Neural cell (in vitro differentiated cells): ENCODE results near the gene DERL3. TPM values are rescaled to one million over a fixed set of nuclear protein-coding genes. Genes with fewer than 3 reads are reported as not detected.

Experiments
- H2AFZ ChIP-seq: fragments of 200-600, 300-800 bp; sonication (generic), shearing (Covaris generic); 2 replicates; pipeline ENCODE4 v1.6.0; 2014; ENCODE audit warnings: low read depth, mild to moderate bottlenecking, antibody characterized with exemption, low read length, moderate library complexity
- H3F3A ChIP-seq: fragments of 200-600 bp; shearing (Covaris generic); 2 replicates; pipeline ENCODE4 v1.6.1; 2016; ENCODE audit warnings: mild to moderate bottlenecking, moderate library complexity, mixed read lengths, antibody characterized with exemption, low read length; ENCODE audit not compliant: insufficient read depth, poor library complexity, severe bottlenecking
- H3K27ac ChIP-seq: fragments of 200-600, 300-800 bp; sonication (generic), shearing (Covaris generic); 2 replicates; pipeline ENCODE4 v1.5.1; 2014; ENCODE audit warnings: mild to moderate bottlenecking, low read length, moderate library complexity
- H3K27me3 ChIP-seq: fragments of 300-800, 200-600 bp; sonication (generic), shearing (Covaris generic); 2 replicates; pipeline ENCODE4 v1.6.0; 2014; ENCODE audit warnings: mild to moderate bottlenecking, low read depth, low read length, moderate library complexity; ENCODE audit not compliant: insufficient read depth
- H3K36me3 ChIP-seq: fragments of 300-800, 200-600 bp; sonication (generic), shearing (Covaris generic); 2 replicates; pipeline ENCODE4 v1.5.1; 2014; ENCODE audit warnings: mild to moderate bottlenecking, antibody characterized with exemption, low read length, moderate library complexity; ENCODE audit not compliant: insufficient read depth
- H3K4me2 ChIP-seq: fragments of 300-800, 200-600 bp; sonication (generic), shearing (Covaris generic); 2 replicates; pipeline ENCODE4 v1.6.0; 2014; ENCODE audit warnings: mild to moderate bottlenecking, low read length
- H3K4me3 ChIP-seq: fragments of 300-800, 200-600 bp; sonication (generic), shearing (Covaris generic); 2 replicates; pipeline ENCODE4 v1.5.1; 2014; ENCODE audit warnings: mild to moderate bottlenecking, low read length, moderate library complexity
- H3K79me2 ChIP-seq: fragments of 200-600 bp; shearing (Covaris generic); replicated peaks from 2 replicates; pipeline ENCODE4 v1.6.0; 2014; ENCODE audit warnings: mild to moderate bottlenecking, low read length, moderate library complexity; ENCODE audit not compliant: insufficient read depth
- H3K9ac ChIP-seq: fragments of 300-800, 200-600 bp; sonication (generic), shearing (Covaris generic); 2 replicates; pipeline ENCODE4 v1.6.1; 2016; ENCODE audit warnings: mild to moderate bottlenecking, low read length, mixed read lengths
- H3K9me2 ChIP-seq: fragments of 200-600 bp; shearing (Covaris generic); 2 replicates; pipeline ENCODE4 v1.6.1; 2016; ENCODE audit warnings: mild to moderate bottlenecking, low read length, mixed read lengths; ENCODE audit not compliant: insufficient read depth
- H3K9me3 ChIP-seq: fragments of 200-600, 300-800 bp; sonication (generic), shearing (Covaris generic); 2 replicates; pipeline ENCODE4 v1.6.1; 2016; ENCODE audit warnings: mild to moderate bottlenecking, mixed run types, low read length, moderate library complexity, mixed read lengths
- H4K20me1 ChIP-seq: fragments of 200-600 bp; shearing (Covaris generic); 2 replicates; pipeline ENCODE4 v1.6.1; 2016; ENCODE audit warnings: mild to moderate bottlenecking, mixed run types; ENCODE audit not compliant: insufficient read depth
- EP300 ChIP-seq: fragments of 450-650 bp; conservative IDR thresholded peaks from 2 replicates; pipeline ENCODE4 v1.6.1; 2014; ENCODE audit warnings: antibody characterized with exemption, mild to moderate bottlenecking, moderate library complexity; ENCODE audit not compliant: poor library complexity, severe bottlenecking
- EZH2 ChIP-seq: fragments of 200-600, 300-800 bp; shearing (Covaris generic), sonication (generic); IDR thresholded peaks from 2 replicates; pipeline ENCODE4 v1.6.1; 2014; ENCODE audit warnings: antibody characterized with exemption, low read length, borderline replicate concordance, mild to moderate bottlenecking; ENCODE audit not compliant: insufficient read depth, poor library complexity, severe bottlenecking
- MXI1 ChIP-seq: fragments of 450-650 bp; conservative IDR thresholded peaks from 2 replicates; pipeline ENCODE4 v1.6.1; 2014; ENCODE audit warnings: antibody characterized with exemption, mild to moderate bottlenecking; ENCODE audit not compliant: poor library complexity, severe bottlenecking
- POLR2AphosphoS5 ChIP-seq: IDR thresholded peaks from 2 replicates; pipeline ENCODE4 v1.6.1; 2012
- RAD21 ChIP-seq: fragments of 450-650 bp; conservative IDR thresholded peaks from 2 replicates; pipeline ENCODE4 v1.6.1; 2014; ENCODE audit warnings: antibody characterized with exemption, mild to moderate bottlenecking, moderate library complexity
- SMC3 ChIP-seq: fragments of 450-650 bp; conservative IDR thresholded peaks from 2 replicates; pipeline ENCODE4 v1.6.1; 2014; ENCODE audit warnings: antibody characterized with exemption, mild to moderate bottlenecking, moderate library complexity; ENCODE audit not compliant: poor library complexity
- TAF1 ChIP-seq: IDR thresholded peaks from 2 replicates; pipeline ENCODE4 v1.6.1; 2012; ENCODE audit warnings: low read depth
- polyA plus RNA-seq: library from polyadenylated mRNA; depleted of rRNA; stranded (reverse); fragments of >200 nt; gene quantifications from 2 replicates; pipeline ENCODE4 v1.2.3, GENCODE V29; 2014
- TF ChIP-seq, protein P1 (sequence below): fragments of 450-650 bp; IDR thresholded peaks from 2 replicates; pipeline ENCODE4 v1.5.1; 2014; ENCODE audit warnings: antibody characterized with exemption, mild to moderate bottlenecking, moderate library complexity; ENCODE audit not compliant: poor library complexity, severe bottlenecking
- TF ChIP-seq, protein P2 (sequence below): IDR thresholded peaks from 2 replicates; pipeline ENCODE4 v1.6.1; 2012; ENCODE audit warnings: borderline replicate concordance

DERL3 gene
- polyA plus RNA-seq, 1 donor from 2014 or later = 0.84 TPM

DNA sequence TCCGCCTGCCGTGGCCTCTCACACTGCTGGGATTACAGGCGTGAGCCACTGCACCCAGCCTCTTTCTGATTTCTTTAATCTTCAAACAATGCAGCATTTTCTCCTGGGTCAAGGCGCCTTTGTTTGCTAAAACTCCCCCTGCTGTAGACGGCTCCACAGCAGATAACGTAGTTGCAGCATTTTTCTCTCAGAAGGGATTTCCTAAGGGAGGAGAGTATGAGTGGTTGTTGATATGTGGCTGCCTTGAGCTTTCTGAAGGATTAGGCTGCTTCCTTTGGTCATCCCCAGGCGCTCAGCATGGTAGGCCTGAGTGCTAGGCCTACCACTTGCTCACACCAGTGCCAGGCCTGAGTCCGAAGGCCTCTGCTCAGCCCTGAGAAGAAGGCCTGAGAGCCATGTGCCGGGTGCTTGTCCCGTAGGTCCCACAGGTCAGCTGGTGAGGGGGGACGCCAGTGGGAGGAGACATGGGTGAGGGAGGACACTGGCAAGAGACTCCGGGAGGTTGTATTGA lies 34.0 kb downstream of the DERL3 start:
- Histone ChIP-seq H4K20me1 (no peaks in the 10 kb centered on the region), H3K27ac (no peak overlapping the region), H3K27me3 (no peaks in the 10 kb centered on the region), H3K9ac (no peak overlapping the region), H3K9me3 (no peaks in the 10 kb centered on the region), H2AFZ (no peak overlapping the region), H3F3A (no peaks in the 10 kb centered on the region), H3K4me3 (no peak overlapping the region), H3K9me2 (no peaks in the 10 kb centered on the region), H3K36me3 (peaks cover 13% of the 10 kb centered on the region), H3K79me2 (no peaks in the 10 kb centered on the region), H3K4me2 (no peak overlapping the region)
- TF ChIP-seq, protein P1, sequence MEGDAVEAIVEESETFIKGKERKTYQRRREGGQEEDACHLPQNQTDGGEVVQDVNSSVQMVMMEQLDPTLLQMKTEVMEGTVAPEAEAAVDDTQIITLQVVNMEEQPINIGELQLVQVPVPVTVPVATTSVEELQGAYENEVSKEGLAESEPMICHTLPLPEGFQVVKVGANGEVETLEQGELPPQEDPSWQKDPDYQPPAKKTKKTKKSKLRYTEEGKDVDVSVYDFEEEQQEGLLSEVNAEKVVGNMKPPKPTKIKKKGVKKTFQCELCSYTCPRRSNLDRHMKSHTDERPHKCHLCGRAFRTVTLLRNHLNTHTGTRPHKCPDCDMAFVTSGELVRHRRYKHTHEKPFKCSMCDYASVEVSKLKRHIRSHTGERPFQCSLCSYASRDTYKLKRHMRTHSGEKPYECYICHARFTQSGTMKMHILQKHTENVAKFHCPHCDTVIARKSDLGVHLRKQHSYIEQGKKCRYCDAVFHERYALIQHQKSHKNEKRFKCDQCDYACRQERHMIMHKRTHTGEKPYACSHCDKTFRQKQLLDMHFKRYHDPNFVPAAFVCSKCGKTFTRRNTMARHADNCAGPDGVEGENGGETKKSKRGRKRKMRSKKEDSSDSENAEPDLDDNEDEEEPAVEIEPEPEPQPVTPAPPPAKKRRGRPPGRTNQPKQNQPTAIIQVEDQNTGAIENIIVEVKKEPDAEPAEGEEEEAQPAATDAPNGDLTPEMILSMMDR = no peak
- no peak for TF ChIP-seq SMC3
- no peak for TF ChIP-seq MXI1
- TF ChIP-seq EZH2 = no peak
- no peak for TF ChIP-seq TAF1
- TF ChIP-seq, protein P2, sequence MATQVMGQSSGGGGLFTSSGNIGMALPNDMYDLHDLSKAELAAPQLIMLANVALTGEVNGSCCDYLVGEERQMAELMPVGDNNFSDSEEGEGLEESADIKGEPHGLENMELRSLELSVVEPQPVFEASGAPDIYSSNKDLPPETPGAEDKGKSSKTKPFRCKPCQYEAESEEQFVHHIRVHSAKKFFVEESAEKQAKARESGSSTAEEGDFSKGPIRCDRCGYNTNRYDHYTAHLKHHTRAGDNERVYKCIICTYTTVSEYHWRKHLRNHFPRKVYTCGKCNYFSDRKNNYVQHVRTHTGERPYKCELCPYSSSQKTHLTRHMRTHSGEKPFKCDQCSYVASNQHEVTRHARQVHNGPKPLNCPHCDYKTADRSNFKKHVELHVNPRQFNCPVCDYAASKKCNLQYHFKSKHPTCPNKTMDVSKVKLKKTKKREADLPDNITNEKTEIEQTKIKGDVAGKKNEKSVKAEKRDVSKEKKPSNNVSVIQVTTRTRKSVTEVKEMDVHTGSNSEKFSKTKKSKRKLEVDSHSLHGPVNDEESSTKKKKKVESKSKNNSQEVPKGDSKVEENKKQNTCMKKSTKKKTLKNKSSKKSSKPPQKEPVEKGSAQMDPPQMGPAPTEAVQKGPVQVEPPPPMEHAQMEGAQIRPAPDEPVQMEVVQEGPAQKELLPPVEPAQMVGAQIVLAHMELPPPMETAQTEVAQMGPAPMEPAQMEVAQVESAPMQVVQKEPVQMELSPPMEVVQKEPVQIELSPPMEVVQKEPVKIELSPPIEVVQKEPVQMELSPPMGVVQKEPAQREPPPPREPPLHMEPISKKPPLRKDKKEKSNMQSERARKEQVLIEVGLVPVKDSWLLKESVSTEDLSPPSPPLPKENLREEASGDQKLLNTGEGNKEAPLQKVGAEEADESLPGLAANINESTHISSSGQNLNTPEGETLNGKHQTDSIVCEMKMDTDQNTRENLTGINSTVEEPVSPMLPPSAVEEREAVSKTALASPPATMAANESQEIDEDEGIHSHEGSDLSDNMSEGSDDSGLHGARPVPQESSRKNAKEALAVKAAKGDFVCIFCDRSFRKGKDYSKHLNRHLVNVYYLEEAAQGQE = no peak
- no peak for TF ChIP-seq EP300
- TF ChIP-seq RAD21 = no peak
- no peak for TF ChIP-seq POLR2AphosphoS5

DNA sequence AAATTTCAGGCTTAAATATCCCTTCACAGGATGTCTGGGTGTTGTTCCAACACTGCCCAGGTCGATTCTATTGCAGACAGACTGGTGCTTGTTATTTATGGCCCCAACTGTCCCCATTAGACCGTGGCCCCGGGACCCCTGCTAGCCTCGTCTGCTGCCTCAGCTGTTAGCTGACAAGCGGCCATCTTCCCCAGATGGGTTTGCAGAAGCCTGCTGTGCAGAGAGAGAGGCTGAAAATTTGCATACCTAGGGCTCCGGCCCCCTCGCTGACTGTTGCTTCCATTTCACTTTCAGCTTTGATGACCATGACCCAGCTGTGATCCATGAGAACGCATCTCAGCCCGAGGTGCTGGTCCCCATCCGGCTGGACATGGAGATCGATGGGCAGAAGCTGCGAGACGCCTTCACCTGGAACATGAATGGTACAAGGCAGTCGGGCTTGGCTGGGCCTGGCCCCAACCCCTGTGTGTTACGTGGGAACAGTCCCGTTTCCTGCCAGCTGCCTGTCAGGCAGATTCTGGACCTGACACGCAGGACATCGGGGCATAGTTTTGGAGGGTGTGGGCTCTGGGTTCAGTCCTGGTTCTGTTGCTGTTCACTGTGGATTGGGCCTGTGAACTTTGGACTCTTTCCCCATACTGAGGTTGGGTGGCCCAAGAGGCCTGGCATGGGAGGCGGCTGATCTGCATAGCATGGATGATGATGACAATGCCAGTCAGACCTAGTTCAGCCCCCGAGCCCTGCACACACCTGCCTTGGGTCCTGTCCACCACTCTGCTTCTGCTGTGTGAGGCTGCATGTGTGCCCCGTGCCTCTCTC lies 35.6 kb downstream of the DERL3 start:
- no peaks in the 10 kb centered on the region for H3K79me2 ChIP-seq
- no peaks in the 10 kb centered on the region for H3K9me2 ChIP-seq
- no peaks in the 10 kb centered on the region for H3K9me3 ChIP-seq
- H3K4me3 ChIP-seq = no peak overlapping the region
- H3K27ac ChIP-seq = no peak overlapping the region
- H3K9ac ChIP-seq = no peak overlapping the region
- H2AFZ ChIP-seq = no peak overlapping the region
- peaks cover 13% of the 10 kb centered on the region for H3K36me3 ChIP-seq
- no peak overlapping the region for H3K4me2 ChIP-seq
- no peaks in the 10 kb centered on the region for H3F3A ChIP-seq
- TF ChIP-seq SMC3 = no peak
- no peak for TF ChIP-seq MXI1
- TF ChIP-seq TAF1 = no peak
- no peak for TF ChIP-seq POLR2AphosphoS5
- no peak for TF ChIP-seq RAD21
- no peak for TF ChIP-seq EP300
- no peak for TF ChIP-seq EZH2
- TF ChIP-seq, protein P2 = no peak
- TF ChIP-seq, protein P1 = no peak
- H3K27me3 ChIP-seq = no peaks in the 10 kb centered on the region
- no peaks in the 10 kb centered on the region for H4K20me1 ChIP-seq
